IMR-90 (cell line): ENCODE measurements around the gene PELI1. TPM values are rescaled to one million over a fixed set of nuclear protein-coding genes. Genes with fewer than 3 reads are reported as not detected.

Experiments
- ATAC-seq: fragments of 200-7000 bp; cut with Tn5 transposase; 2 replicates; pipeline ENCODE4 v1.9.1; 2020; ENCODE audit warnings: low read depth, mild to moderate bottlenecking, moderate library complexity
- BruUV-seq: library from RNA; stranded (reverse); fragments of 400-500 nt; replicated peaks from 2 replicates; lab custom pipeline; 2021; lab: Mats Ljungman, UMichigan
- CTCF ChIA-PET: fragments of 300-600 bp; formaldehyde crosslinking; extraction: SDS; loops from one replicate; lab custom pipeline; 2021; ENCODE audit warnings: antibody characterized with exemption; lab: Yijun Ruan, JAX
- POLR2A ChIA-PET: fragments of 300-600 bp; sonication (Branson Sonifier 250); formaldehyde crosslinking; loops from one replicate; lab custom pipeline; 2022; ENCODE audit warnings: antibody characterized with exemption; ENCODE audit not compliant: unreplicated experiment; lab: Charles Lee
- DNase-seq: peaks from one replicate; pipeline ENCODE4 v3.0.0; 2013
- H2AFZ ChIP-seq: replicated peaks from 2 replicates; pipeline ENCODE3; 2013; ENCODE audit warnings: low read length, mild to moderate bottlenecking; ENCODE audit not compliant: poor library complexity
- H2AK5ac ChIP-seq: 2 replicates; pipeline ENCODE4 v1.6.1; 2013; ENCODE audit warnings: low read depth, low read length, inconsistent platforms
- H2AK9ac ChIP-seq: replicated peaks from 2 replicates; pipeline ENCODE3; 2013; ENCODE audit warnings: mild to moderate bottlenecking, low read depth, low read length, moderate library complexity; ENCODE audit not compliant: poor library complexity
- H2BK120ac ChIP-seq: 2 replicates; pipeline ENCODE4 v1.6.1; 2013; ENCODE audit warnings: low read depth, low read length, inconsistent platforms
- H2BK15ac ChIP-seq: 3 replicates; pipeline ENCODE4 v1.6.1; 2013; ENCODE audit warnings: low read depth, low read length, inconsistent platforms
- H2BK20ac ChIP-seq: 2 replicates; pipeline ENCODE4 v1.6.1; 2013; ENCODE audit warnings: low read depth, mild to moderate bottlenecking, inconsistent platforms, low read length, moderate library complexity
- H2BK5ac ChIP-seq: 2 replicates; pipeline ENCODE4 v1.6.1; 2013; ENCODE audit warnings: mild to moderate bottlenecking, low read depth, low read length, inconsistent platforms; ENCODE audit not compliant: poor library complexity, severe bottlenecking
- H3K14ac ChIP-seq: replicated peaks from 2 replicates; pipeline ENCODE4 v1.6.1; 2013; ENCODE audit warnings: low read depth, low read length, inconsistent platforms
- H3K18ac ChIP-seq: 2 replicates; pipeline ENCODE4 v1.6.1; 2013; ENCODE audit warnings: low read depth, low read length, control low read depth
- H3K23ac ChIP-seq: 2 replicates; pipeline ENCODE4 v1.6.1; 2013; ENCODE audit warnings: low read depth, low read length, inconsistent platforms
- H3K27ac ChIP-seq: 2 replicates; pipeline ENCODE4 v1.5.1; 2013; ENCODE audit warnings: mild to moderate bottlenecking, control low read depth, low read length; ENCODE audit not compliant: insufficient read depth
- H3K27me3 ChIP-seq: 2 replicates; pipeline ENCODE4 v1.6.1; 2013; ENCODE audit warnings: low read length; ENCODE audit not compliant: control insufficient read depth, insufficient read depth
- H3K36me3 ChIP-seq: 2 replicates; pipeline ENCODE4 v1.6.1; 2013; ENCODE audit warnings: low read length, mixed read lengths; ENCODE audit not compliant: control insufficient read depth, insufficient read depth
- H3K4ac ChIP-seq: 2 replicates; pipeline ENCODE4 v1.6.1; 2013; ENCODE audit warnings: low read depth, low read length, inconsistent platforms
- H3K4me1 ChIP-seq: 2 replicates; pipeline ENCODE4 v1.6.1; 2013; ENCODE audit warnings: low read length, mixed read lengths; ENCODE audit not compliant: control insufficient read depth, insufficient read depth
- H3K4me2 ChIP-seq: 2 replicates; pipeline ENCODE4 v1.6.1; 2013; ENCODE audit warnings: low read depth, mild to moderate bottlenecking, control low read depth, low read length, moderate library complexity
- H3K4me3 ChIP-seq: 2 replicates; pipeline ENCODE4 v1.5.1; 2013; ENCODE audit warnings: low read depth, mild to moderate bottlenecking, control low read depth, low read length, moderate library complexity; ENCODE audit not compliant: insufficient read depth
- H3K56ac ChIP-seq: 2 replicates; pipeline ENCODE4 v1.6.1; 2013; ENCODE audit warnings: low read length, inconsistent platforms; ENCODE audit not compliant: insufficient read depth; ENCODE audit errors: extremely low read depth
- H3K79me1 ChIP-seq, 2 experiments: 2 replicates each; pipeline ENCODE4 v1.6.1; 2013; ENCODE audit warnings: low read length in 2 of 2, inconsistent platforms in 1 of 2, low read depth in 1 of 2
- H3K9ac ChIP-seq: 2 replicates; pipeline ENCODE4 v1.6.1; 2013; ENCODE audit warnings: low read depth, low read length, control low read depth
- H3K9me1 ChIP-seq: 2 replicates; pipeline ENCODE4 v1.6.1; 2013; ENCODE audit warnings: low read length, inconsistent platforms; ENCODE audit not compliant: insufficient read depth
- H3K9me3 ChIP-seq: 2 replicates; pipeline ENCODE4 v1.6.1; 2013; ENCODE audit warnings: low read length; ENCODE audit not compliant: control insufficient read depth, insufficient read depth
- H4K20me1 ChIP-seq: 2 replicates; pipeline ENCODE4 v1.6.1; 2013; ENCODE audit warnings: low read length, inconsistent platforms; ENCODE audit not compliant: insufficient read depth
- H4K5ac ChIP-seq: 2 replicates; pipeline ENCODE4 v1.6.1; 2013; ENCODE audit warnings: mild to moderate bottlenecking, low read depth, low read length, control low read depth
- H4K8ac ChIP-seq, 2 experiments: 2 replicates each; pipeline ENCODE4 v1.6.1; 2013; ENCODE audit warnings: low read depth in 2 of 2, low read length in 2 of 2, control low read depth in 1 of 2, inconsistent platforms in 1 of 2
- H4K91ac ChIP-seq: 2 replicates; pipeline ENCODE4 v1.6.1; 2013; ENCODE audit warnings: low read depth, low read length, inconsistent platforms; ENCODE audit not compliant: insufficient read depth
- CHD1 ChIP-seq: IDR thresholded peaks from 2 replicates; pipeline ENCODE4 v1.6.1; 2012; ENCODE audit warnings: low read depth, low read length, improper control_type of control experiment
- WGBS, 2 experiments: methylation state at CpG; one replicate each; pipeline versions ENCODE4 v1.1.5 to v1.1.7; 2013; ENCODE audit warnings: missing lambda C conversion rate in 2 of 2; ENCODE audit not compliant: insufficient read length in 1 of 2; ENCODE audit errors: extremely low coverage in 2 of 2; 5-methylcytosine and 5-hydroxymethylcytosine counted together
- dilution Hi-C: fragments of 300-500 bp; cut with HindIII; formaldehyde crosslinking; loops from one replicate; pipeline ENCODE4 v1.14.3; 2018; ENCODE audit warnings: low sequenced_read_pairs; ENCODE audit not compliant: unreplicated experiment
- in situ Hi-C: fragments of 300-500 bp; cut with MboI; formaldehyde crosslinking; loops from 3 replicates; pipeline ENCODE4 v1.14.3; 2019; ENCODE audit warnings: low sequenced_read_pairs, inconsistent platforms, mixed read lengths
- intact Hi-C: fragments of 100-400 bp; cut with micrococcal nuclease; formaldehyde crosslinking; loops from 2 replicates; pipeline ENCODE4 v1.10.0; 2022
- polyA plus RNA-seq, 3 experiments: library from polyadenylated mRNA; depleted of rRNA; stranded (reverse); fragments of >200 nt; gene quantifications; 2 replicates each; pipeline ENCODE4 v1.2.3, GENCODE V29; 2012; ENCODE audit warnings: low replicate concordance in 1 of 3
- total RNA-seq: library from RNA; depleted of rRNA; stranded (reverse); fragments of >200 nt; gene quantifications from 2 replicates; pipeline ENCODE4 v1.2.3, GENCODE V29; 2012

The PELI1 gene
- total and polyA plus RNA-seq, 2 of the 4 experiments (the other 2 are of a cell fraction), result 2.2 to 2.5 TPM

DNA sequence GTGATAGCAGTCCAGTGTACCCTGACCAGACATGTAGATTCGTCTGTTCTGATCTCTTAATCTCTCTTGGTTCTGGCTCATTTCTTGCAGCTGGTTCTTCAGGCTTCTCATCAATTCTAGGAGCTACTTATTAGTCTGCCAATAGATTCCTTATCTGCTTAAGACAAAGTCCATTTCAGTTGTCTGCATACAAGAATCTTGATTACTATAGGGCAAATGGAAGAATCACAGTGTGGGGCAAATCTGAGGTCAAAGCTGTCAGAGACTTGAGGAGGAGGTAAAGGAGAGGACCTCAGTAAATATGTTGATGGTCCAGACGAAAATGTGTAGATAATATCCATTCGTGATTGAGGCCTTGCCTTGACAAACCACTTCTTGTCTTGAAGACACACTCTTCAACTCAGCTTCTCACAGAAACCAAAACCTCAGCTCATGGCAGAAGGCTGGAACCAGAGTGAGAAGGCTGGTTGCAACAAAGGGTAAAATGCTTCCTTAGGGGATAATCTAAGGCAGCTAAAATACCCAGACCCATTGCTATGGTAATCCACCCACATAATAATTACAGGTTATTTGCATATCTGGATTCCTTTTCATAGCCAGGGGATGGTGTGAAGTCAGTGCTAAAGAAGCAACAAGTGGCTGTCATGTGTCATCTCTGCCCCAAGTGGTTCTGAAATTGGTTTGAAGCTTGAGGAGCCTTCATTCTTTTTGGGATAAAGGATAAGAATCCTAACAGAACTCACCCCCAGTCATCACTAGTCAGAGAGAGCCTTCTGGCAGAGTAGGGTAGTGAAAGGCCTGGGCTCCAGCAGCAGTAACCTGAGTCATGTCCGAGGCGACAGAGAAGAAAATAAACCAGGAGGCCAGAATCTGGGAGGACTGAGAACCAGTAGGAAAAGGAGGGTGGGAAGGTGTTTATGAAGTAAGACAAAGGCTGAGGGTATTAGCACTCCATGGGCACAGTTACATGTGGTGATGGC lies 29.2 kb upstream of the PELI1 start:
- Histone ChIP-seq H2BK5ac (no peak overlapping the region), H3K18ac (no peak overlapping the region), H3K79me1 (no peaks in the 10 kb centered on the region), H3K27me3 (peaks cover 18% of the 10 kb centered on the region), H3K9me3 (no peaks in the 10 kb centered on the region), H2AFZ (no peak overlapping the region), H4K91ac (no peak overlapping the region), H3K4me3 (no peak overlapping the region), H3K56ac (no peak overlapping the region), H2BK20ac (no peak overlapping the region), H3K14ac (no peak overlapping the region), H3K9me1 (no peaks in the 10 kb centered on the region; the same call in 1 of the 2 replicates), H4K8ac (no peak overlapping the region), H2AK5ac (no peak overlapping the region), H3K36me3 (no peaks in the 10 kb centered on the region), H3K4ac (no peak overlapping the region), H4K5ac (no peak overlapping the region), H4K20me1 (no peaks in the 10 kb centered on the region), H2BK120ac (no peak overlapping the region), H3K23ac (no peak overlapping the region), H2BK15ac (no peak overlapping the region), H3K4me1 (no peaks in the 10 kb centered on the region), H3K9ac (no peak overlapping the region), H3K27ac (no peak overlapping the region), H2AK9ac (no peak overlapping the region), H3K4me2 (no peak overlapping the region)
- DNase-seq (peak; percentile 12), ATAC-seq (no peak)
- 75% methylated on average over 2 of the region's 5 CpGs; no CpG with 5 or more reads in 1 of the 2 experiments for WGBS, 2 experiments
- BruUV-seq, result no TSS peak
- intact Hi-C loops, result no loop called here
- in situ Hi-C loops, result no loop called here
- POLR2A ChIA-PET, result no interaction called here
- TF ChIP-seq CHD1, result no peak
- CTCF ChIA-PET, result no interaction called here
- dilution Hi-C loops, result no loop called here
